Medulla oblongata (tissue), 1 donor: ENCODE results near the gene GALNT2.

Experiments used
- DNase-seq: peaks from one replicate; pipeline ENCODE4 v3.0.0-alpha.2; 2015; ENCODE audit errors: extremely low spot score

Gene GALNT2

GRCh38 chr1:230256896-230257295 is 189.9 kb downstream of the GALNT2 start:
- DNase-seq = no peak

- no peak for DNase-seq
Measured at GRCh38 chr1:230259621-230260020, 192.6 kb downstream of the GALNT2 start.

- no peak for DNase-seq
Measured at GRCh38 chr1:230260831-230261230, 193.8 kb downstream of the GALNT2 start.

DNA sequence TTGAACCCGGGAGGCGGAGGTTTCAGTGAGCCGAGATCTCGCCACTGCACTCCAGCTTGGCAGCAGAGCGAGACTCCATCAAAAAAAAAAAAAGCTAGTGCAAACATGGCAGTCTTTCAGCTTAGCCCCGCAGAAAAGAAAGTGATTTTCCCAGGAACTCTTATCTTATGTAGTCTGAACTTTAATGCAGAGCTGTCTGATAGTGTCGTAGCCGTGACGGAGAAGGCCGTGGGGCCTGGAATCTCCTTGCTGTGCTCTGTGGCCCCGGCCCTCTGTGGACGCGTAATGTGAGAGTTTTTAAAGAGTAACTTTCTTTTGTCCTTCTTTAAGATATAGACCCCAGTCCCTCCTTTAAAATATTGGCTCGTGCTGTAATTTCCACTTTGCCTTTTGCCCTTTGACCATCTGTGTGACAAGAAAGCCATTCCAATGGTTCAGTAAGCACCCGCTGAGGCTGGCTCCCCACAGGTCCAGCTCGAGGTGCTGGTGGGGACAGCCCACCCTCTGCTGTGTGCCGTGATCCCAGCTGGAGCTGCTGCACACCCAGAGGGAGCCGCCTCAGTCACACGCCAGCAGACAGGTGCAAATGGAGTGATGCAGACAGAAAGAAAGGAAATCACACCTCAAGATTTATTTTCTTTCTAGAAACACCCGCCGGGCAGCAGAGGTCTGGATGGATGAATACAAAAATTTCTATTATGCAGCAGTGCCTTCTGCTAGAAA is 195.1 kb downstream of the GALNT2 start:
- no peak for DNase-seq

DNA sequence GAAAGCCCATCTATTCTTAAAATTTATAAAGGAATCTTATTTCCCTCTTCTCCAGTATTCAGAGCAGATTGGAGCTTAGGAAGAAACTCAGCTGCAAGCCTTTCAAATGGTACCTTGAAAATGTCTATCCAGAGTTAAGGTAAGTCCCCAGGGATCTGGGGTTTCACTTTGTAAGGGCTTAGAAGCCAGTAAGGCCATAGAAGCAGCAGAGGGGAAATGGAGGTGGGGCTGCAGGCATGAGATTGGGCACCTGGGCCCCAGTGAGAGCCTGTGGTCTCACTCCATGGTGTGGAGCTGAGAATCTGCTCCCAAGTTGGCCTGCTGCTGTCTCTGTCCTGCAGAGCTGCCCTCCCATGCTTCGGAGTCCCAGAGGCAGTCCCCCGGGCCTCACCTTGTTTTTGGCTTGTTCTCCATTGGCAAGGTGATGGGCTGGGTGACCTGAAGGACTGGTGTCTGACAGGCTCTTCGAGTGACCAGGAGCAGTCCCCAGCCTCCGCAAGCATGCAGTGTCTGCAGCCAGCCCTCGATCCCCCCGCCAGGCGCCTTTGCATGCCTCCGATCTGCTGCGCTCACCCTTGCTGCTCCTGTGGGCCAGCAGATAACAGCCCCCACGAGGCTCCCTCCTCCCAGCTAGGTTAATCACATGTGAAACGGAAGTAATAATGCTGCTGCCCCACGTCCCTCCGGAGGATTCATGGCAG is 196.0 kb downstream of the GALNT2 start:
- DNase-seq = no peak

DNA sequence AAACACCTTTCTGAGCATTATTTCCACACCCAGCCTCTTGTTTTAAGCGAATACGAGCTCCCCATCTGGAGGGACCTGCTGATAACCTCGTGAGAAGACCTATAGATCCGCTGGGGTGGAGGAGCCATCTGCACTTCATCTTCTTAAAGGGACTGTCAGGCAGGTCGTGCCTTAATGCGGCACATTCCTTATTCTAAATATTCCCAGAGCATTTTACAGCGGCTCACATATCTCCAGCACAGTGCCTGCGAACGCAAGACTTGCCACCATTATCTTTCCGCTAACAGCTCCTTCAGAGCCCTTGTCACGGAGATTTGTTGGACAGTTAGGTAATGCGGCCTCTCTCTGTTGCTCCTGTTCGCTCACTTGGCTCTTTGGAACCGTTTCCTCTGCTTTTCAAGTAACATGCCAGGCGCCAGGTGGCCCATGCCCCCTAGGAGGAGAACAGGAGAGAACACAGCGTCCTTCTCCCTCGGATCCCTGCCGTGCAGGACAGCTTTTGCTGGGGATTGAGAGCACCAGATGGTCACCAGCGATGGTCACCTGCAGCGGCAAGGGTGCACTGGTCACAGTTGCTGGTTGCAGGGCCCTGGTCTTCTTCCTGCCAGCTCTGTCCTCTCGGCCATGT is 196.6 kb downstream of the GALNT2 start:
- DNase-seq = no peak

DNA sequence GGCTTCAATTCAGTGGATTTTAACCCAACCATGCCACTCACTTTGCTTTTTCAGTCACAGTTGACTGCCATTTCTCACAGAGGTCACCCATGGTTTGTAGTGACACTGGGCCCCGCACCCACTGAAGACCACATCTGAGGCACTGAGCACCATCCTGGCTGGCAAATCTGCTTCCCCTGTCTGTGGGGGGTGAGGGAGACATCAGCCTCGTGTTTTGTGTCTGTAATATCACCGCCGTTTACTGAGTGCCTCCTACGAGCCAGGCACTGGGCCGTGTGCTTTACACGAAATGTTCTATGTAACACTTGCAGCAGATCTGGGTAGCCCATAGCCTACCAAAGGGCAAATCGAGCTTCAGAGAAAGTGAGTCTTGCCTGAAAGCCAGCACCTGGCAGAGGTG is 197.3 kb downstream of the GALNT2 start:
- DNase-seq = no peak

- no peak for DNase-seq
Measured at GRCh38 chr1:230265200-230266115, 198.4 kb downstream of the GALNT2 start.

DNA sequence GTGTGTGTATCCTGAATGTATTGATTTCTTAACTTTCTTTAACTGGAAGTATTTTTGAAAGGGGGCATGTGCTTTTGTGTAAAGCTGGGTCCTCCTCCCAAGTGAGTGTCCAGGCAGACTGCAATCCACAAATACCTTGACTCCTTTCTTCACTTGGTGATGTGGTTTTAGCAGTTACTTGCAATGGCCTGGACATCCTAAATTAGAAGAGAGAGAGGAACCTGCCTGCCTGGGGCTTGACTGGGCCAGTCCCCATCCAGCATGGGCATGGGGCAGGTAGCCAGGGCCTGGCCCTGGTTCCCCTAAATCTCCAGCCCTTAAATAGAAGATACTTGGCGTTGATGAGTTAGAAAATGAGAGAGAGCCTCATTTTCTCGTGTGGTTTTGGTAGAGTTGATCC is 199.4 kb downstream of the GALNT2 start:
- no peak for DNase-seq

DNA sequence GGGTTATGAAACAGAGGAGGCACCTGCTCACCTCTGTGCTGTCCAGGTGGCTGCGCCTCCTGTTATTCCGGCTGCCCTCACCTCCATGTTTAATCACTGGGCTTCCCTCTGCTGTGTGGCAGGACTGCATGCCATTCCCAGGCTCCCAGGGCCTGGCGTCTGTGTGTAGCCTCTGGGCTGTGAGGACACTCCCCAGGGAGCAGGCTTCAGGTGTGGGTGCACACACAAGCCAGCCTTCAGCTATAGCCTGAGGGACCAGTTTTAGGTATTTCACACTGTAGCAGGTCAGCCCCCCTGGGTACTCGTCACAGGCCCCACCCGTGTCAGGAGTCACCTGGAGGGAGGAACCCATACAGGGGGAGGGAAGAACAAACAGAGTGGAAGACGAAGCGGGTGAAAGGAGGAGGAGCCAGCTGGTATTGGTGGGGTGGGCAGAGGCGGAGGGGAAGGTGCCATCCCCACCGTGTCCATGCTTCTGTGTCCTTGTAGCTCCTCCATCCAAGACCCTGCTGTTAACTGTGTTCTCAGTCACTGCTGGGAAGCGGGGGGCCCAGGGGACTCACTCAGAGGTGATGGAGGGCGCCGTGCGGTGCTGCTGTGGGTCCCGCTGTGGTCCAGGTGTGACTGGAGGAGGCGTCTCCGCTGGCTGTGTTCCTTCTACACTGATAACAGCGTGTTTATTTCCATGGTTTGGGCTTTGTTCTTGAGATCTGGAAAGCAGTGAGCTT is 200.5 kb downstream of the GALNT2 start:
- DNase-seq = no peak

DNA sequence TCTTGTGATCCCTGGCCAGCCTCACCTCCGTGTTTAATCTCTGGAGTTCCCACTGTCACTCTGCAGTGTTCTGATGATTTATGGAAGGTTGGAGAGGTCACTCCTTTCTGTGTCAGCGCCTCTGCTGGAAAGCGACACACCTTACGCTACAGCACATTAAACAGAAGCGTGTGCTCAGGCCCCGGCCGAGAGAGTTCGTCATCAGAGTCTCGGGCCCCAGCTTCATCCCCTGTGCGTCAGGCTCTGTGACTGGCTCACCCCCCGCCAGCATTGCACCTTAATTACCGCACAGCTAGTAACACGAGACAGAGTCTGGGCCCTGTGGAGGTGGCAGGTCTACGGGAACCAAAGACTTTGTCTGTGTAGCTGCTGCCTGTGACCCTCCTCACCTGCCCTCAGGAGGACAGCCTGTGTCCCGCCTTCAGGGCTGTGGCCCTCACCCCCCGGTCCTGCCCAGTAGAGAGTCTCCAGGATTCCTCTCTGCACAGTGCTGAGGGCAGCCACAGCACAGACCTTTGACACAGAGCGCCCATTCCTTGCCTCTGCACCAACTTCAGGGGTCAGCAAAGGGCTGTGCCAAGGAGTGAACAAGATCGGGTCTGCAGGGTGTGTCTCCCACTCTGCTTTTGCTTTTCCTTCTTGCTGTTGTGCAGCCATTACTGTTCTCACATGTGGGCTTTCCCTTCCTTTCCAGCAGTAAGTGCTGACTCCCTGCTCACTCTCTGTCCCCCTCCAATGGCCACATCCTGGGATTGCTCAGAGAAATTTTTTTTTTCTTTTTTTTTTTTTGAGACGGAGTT is 201.5 kb downstream of the GALNT2 start:
- peak; percentile 63 for DNase-seq

- DNase-seq = no peak
Measured at GRCh38 chr1:230270185-230270558, 203.1 kb downstream of the GALNT2 start.

DNA sequence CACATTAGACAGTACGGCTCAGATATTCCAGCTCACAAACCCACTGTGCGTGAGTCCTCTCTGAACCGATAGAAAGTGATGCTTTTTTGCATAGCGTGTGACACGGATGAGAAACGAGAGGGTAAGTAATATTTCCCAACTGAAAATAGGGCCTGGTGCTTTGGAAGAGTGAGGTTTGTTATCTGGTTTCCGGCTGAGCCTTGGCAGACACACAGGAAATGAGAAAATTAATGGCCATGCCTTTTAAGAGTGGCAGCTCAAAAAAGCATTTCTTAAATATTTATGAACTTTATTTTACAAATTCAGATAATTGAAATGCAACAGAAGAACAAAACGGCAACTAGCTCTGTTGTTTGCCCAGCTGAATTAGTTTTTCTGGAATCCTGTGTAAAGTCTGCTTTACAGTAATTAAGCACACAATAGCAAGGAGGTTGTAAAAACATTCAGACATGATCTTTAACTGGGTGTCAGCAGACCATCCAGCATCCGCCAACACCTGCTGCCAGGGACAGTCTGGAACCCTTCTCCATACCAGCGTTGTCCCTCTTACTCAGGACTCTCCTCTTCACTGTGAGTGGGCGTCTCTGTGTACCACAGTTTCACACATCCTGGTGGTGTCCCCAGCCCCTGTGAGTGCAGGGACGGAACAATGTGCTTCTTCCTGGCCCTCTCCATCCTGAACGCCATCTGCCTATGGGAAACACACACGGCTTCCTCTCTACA is 203.7 kb downstream of the GALNT2 start:
- no peak for DNase-seq

GRCh38 chr1:230271300-230272035 is 204.4 kb downstream of the GALNT2 start:
- no peak for DNase-seq

- no peak for DNase-seq
Measured at GRCh38 chr1:230272557-230272956, 205.5 kb downstream of the GALNT2 start.

- DNase-seq = no peak
Measured at GRCh38 chr1:230273141-230273710, 206.2 kb downstream of the GALNT2 start.

DNA sequence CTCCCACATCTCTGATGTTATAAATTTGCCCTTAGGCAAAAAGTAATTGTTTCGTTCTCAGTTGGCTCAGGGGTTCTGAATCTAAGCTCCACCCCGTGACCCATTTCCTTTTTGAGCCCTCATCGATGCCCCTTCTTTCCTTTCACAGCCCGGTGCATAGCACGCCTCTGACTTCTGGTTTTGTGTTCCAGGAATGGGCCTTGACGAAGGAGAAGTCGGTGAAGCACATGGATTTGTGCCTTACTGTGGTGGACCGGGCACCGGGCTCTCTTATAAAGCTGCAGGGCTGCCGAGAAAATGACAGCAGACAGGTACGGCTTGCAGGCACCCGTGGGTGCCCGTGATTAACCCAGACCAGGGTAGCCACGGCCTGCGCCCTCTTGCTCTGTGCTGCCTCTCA is 207.2 kb downstream of the GALNT2 start:
- DNase-seq = peak; percentile 26

- DNase-seq = no peak
Measured at GRCh38 chr1:230276401-230276800, 209.4 kb downstream of the GALNT2 start.
